NCI-H146 (cell line): ENCODE data around the gene DNAH10.
A peak's percentile ranks its signal among the peaks of the same experiment; 100 is the strongest.

Source experiments
- DNase-seq: peaks from one replicate; lab custom pipeline; 2025; lab: John Stamatoyannopoulos, UW

DNAH10 gene

GRCh38 chr12:123888989-123889388 is 126.9 kb downstream of the DNAH10 start:
- DNase-seq, result no peak

- DNase-seq, result no peak
These were observed 127.9 kb downstream of the DNAH10 start for GRCh38 chr12:123889848-123890535.

- no peak for DNase-seq
These were observed 128.4 kb downstream of the DNAH10 start for GRCh38 chr12:123890536-123890902.

GRCh38 chr12:123891011-123891410 is 128.9 kb downstream of the DNAH10 start:
- DNase-seq, result no peak

- DNase-seq, result no peak
These were observed 129.5 kb downstream of the DNAH10 start for GRCh38 chr12:123891516-123892179.

GRCh38 chr12:123892180-123892559 is 130.1 kb downstream of the DNAH10 start:
- no peak for DNase-seq

GRCh38 chr12:123892853-123893252 is 130.8 kb downstream of the DNAH10 start:
- no peak for DNase-seq

GRCh38 chr12:123893276-123893675 is 131.2 kb downstream of the DNAH10 start:
- no peak for DNase-seq

- no peak for DNase-seq
These were observed 132.8 kb downstream of the DNAH10 start for GRCh38 chr12:123894823-123895345.

- DNase-seq, result no peak
These were observed 133.3 kb downstream of the DNAH10 start for GRCh38 chr12:123895451-123895850.

- DNase-seq, result no peak
These were observed 134.7 kb downstream of the DNAH10 start for GRCh38 chr12:123896767-123897166.

GRCh38 chr12:123897221-123897620 is 135.1 kb downstream of the DNAH10 start:
- no peak for DNase-seq

GRCh38 chr12:123898673-123899072 is 136.6 kb downstream of the DNAH10 start:
- DNase-seq, result no peak

GRCh38 chr12:123899368-123899767 is 137.3 kb downstream of the DNAH10 start:
- no peak for DNase-seq

- peak; percentile 60 for DNase-seq
These were observed 138.8 kb downstream of the DNAH10 start for GRCh38 chr12:123900871-123901376.

- no peak for DNase-seq
These were observed 140.7 kb downstream of the DNAH10 start for GRCh38 chr12:123902821-123903220.

- no peak for DNase-seq
These were observed 141.4 kb downstream of the DNAH10 start for GRCh38 chr12:123903301-123904065.

- DNase-seq, result peak; percentile 25
These were observed 143.3 kb downstream of the DNAH10 start for GRCh38 chr12:123905319-123905925.

- DNase-seq, result no peak
These were observed 144.8 kb downstream of the DNAH10 start for GRCh38 chr12:123906711-123907420.

GRCh38 chr12:123907726-123908476 is 145.8 kb downstream of the DNAH10 start:
- no peak for DNase-seq
